HCT116 (cell line): ENCODE measurements around the gene FERMT3. TPM values are rescaled to one million over a fixed set of nuclear protein-coding genes. Genes with fewer than 3 reads are reported as not detected.
A peak's percentile ranks its signal among the peaks of the same experiment; 100 is the strongest.

Experiments used
- ATAC-seq: fragments of 200-7000 bp; cut with Tn5 transposase; 2 replicates; pipeline ENCODE4 v1.9.1; 2020; ENCODE audit warnings: mild to moderate bottlenecking, moderate library complexity
- BruUV-seq: library from RNA; stranded (reverse); fragments of 400-500 nt; replicated peaks from 2 replicates; lab custom pipeline; 2021; lab: Mats Ljungman, UMichigan
- CTCF ChIA-PET: fragments of 300-600 bp; sonication (Branson Sonifier 250); formaldehyde crosslinking; loops from one replicate; lab custom pipeline; 2021; ENCODE audit warnings: antibody characterized with exemption; lab: Charles Lee
- POLR2A ChIA-PET: fragments of 300-600, 350-600 bp; sonication (Branson Sonifier 250); formaldehyde crosslinking; loops from one replicate; lab custom pipeline; 2021; ENCODE audit warnings: antibody characterized with exemption; lab: Charles Lee
- RAD21 ChIA-PET, 2 experiments: fragments of 300-600 bp; sonication (Branson Sonifier 250); formaldehyde crosslinking; loops; one replicate each; lab custom pipeline; 2023; ENCODE audit warnings: low total read pairs in 2 of 2; ENCODE audit not compliant: uncharacterized antibody in 2 of 2, unreplicated experiment in 2 of 2, low non-redundant PET in 1 of 2; lab: Charles Lee
- DNase-seq: peaks from one replicate; pipeline ENCODE4 v3.0.0-alpha.2; 2010; ENCODE audit warnings: low read depth, low spot score
- H2AFZ ChIP-seq: fragments of 200-600 bp; shearing (Covaris generic), sonication (generic); 2 replicates; pipeline ENCODE4 v1.6.1; 2017; ENCODE audit warnings: low read depth, mixed run types, mixed read lengths, antibody characterized with exemption, low read length; ENCODE audit not compliant: poor library complexity, severe bottlenecking
- H3K27ac ChIP-seq: 2 replicates; pipeline ENCODE4 v1.5.1; 2012; ENCODE audit warnings: low read depth, low read length
- H3K27me3 ChIP-seq: fragments of 200-600 bp; sonication (generic); 2 replicates; pipeline ENCODE4 v1.6.1; 2016; ENCODE audit warnings: mixed run types, low read length, mixed read lengths; ENCODE audit not compliant: insufficient read depth
- H3K36me3 ChIP-seq, 2 experiments: fragments of 200-500 bp in 1 of 2; fragments of 200-600 bp in 1 of 2; sonication (Bioruptor generic) in 1 of 2; sonication (generic) in 1 of 2; 2 replicates each; pipeline versions ENCODE4 v1.5.1 to v1.6.1; 2014 to 2016; ENCODE audit warnings: low read length in 2 of 2, inconsistent platforms in 1 of 2, mixed read lengths in 1 of 2, mixed run types in 1 of 2; ENCODE audit not compliant: insufficient read depth in 2 of 2, control insufficient read depth in 1 of 2
- H3K4me1 ChIP-seq, 2 experiments: fragments of 200-600 bp in 1 of 2; sonication (generic) in 1 of 2; 2 replicates each; pipeline versions ENCODE4 v1.5.1 to v1.6.1; 2012 to 2017; ENCODE audit warnings: low read length in 2 of 2, inconsistent platforms in 1 of 2, mild to moderate bottlenecking in 1 of 2, mixed read lengths in 1 of 2, mixed run types in 1 of 2, moderate library complexity in 1 of 2; ENCODE audit not compliant: insufficient read depth in 2 of 2, control insufficient read depth in 1 of 2
- H3K4me2 ChIP-seq: fragments of 200-600 bp; sonication (generic); 2 replicates; pipeline ENCODE4 v1.6.1; 2017; ENCODE audit warnings: mixed run types, low read length, mixed read lengths
- H3K4me3 ChIP-seq, 2 experiments: fragments of 200-600 bp in 1 of 2; sonication (generic) in 1 of 2; replicated peaks in 1 of 2; 2 replicates each; pipeline ENCODE4 v1.5.1; 2011 to 2016; ENCODE audit warnings: low read length in 2 of 2, control low read depth in 1 of 2, low read depth in 1 of 2, mild to moderate bottlenecking in 1 of 2, mixed read lengths in 1 of 2, mixed run types in 1 of 2
- H3K79me2 ChIP-seq: fragments of 200-600 bp; sonication (generic); 2 replicates; pipeline ENCODE4 v1.6.1; 2017; ENCODE audit warnings: mild to moderate bottlenecking, mixed run types, low read length, moderate library complexity, mixed read lengths; ENCODE audit not compliant: insufficient read depth
- H3K9ac ChIP-seq: fragments of 200-600 bp; sonication (generic); 2 replicates; pipeline ENCODE4 v1.6.1; 2016; ENCODE audit warnings: low read length, mixed read lengths
- H3K9me2 ChIP-seq: fragments of 200-600 bp; sonication (generic), shearing (Covaris generic); 2 replicates; pipeline ENCODE4 v1.6.1; 2017; ENCODE audit warnings: mixed run types, mild to moderate bottlenecking, moderate library complexity; ENCODE audit not compliant: insufficient read depth
- H3K9me3 ChIP-seq, 2 experiments: fragments of 200-500 bp in 1 of 2; fragments of 200-600 bp in 1 of 2; sonication (Bioruptor generic) in 1 of 2; sonication (generic) in 1 of 2; 2 replicates each; pipeline ENCODE4 v1.6.1; 2014 to 2017; ENCODE audit warnings: low read length in 2 of 2, mixed read lengths in 2 of 2, inconsistent platforms in 1 of 2, low read depth in 1 of 2, mild to moderate bottlenecking in 1 of 2, mixed run types in 1 of 2, moderate library complexity in 1 of 2; ENCODE audit not compliant: control insufficient read depth in 1 of 2, insufficient read depth in 1 of 2
- H4K20me1 ChIP-seq: fragments of 200-600 bp; sonication (generic), shearing (Covaris generic); 2 replicates; pipeline ENCODE4 v1.6.1; 2017; ENCODE audit warnings: mixed run types, mild to moderate bottlenecking, moderate library complexity; ENCODE audit not compliant: insufficient read depth
- CBX3 ChIP-seq: IDR thresholded peaks from 2 replicates; pipeline ENCODE4 v1.6.1; 2012; ENCODE audit warnings: low read depth
- CEBPB ChIP-seq: IDR thresholded peaks from 2 replicates; pipeline ENCODE4 v1.6.1; 2012; ENCODE audit warnings: low read depth
- CTCF ChIP-seq, 3 experiments: fragments of 200-600 bp in 1 of 3; sonication (generic) in 1 of 3; IDR thresholded peaks in 2 of 3; conservative IDR thresholded peaks in 1 of 3; 2 replicates each; pipeline ENCODE4 v1.5.1; 2012 to 2017; ENCODE audit warnings: low read depth in 2 of 3, low read length in 2 of 3, antibody characterized with exemption in 1 of 3, borderline replicate concordance in 1 of 3, control low read depth in 1 of 3, mild to moderate bottlenecking in 1 of 3, mixed read lengths in 1 of 3, mixed run types in 1 of 3, moderate library complexity in 1 of 3; ENCODE audit not compliant: insufficient read depth in 1 of 3
- EGR1 ChIP-seq: IDR thresholded peaks from 2 replicates; pipeline ENCODE4 v1.6.1; 2012; ENCODE audit warnings: low read depth
- EZH2 ChIP-seq: fragments of 200-600 bp; sonication (generic); IDR thresholded peaks from 2 replicates; pipeline ENCODE4 v1.6.1; 2017; ENCODE audit warnings: antibody characterized with exemption, mixed run types
- FOSL1 ChIP-seq: IDR thresholded peaks from 2 replicates; pipeline ENCODE4 v1.6.1; 2012; ENCODE audit warnings: low read depth
- JUND ChIP-seq: IDR thresholded peaks from 2 replicates; pipeline ENCODE4 v1.6.1; 2012
- MAX ChIP-seq: IDR thresholded peaks from 2 replicates; pipeline ENCODE4 v1.6.1; 2012
- POLR2A ChIP-seq: IDR thresholded peaks from 2 replicates; pipeline ENCODE4 v1.7.0; 2011; ENCODE audit warnings: borderline replicate concordance; ENCODE audit not compliant: insufficient read depth, insufficient read length; ENCODE audit errors: extremely low read depth
- POLR2AphosphoS5 ChIP-seq: IDR thresholded peaks from 2 replicates; pipeline ENCODE4 v1.6.1; 2011; ENCODE audit warnings: mild to moderate bottlenecking, low read depth, low read length, moderate library complexity
- SIN3A ChIP-seq: IDR thresholded peaks from 2 replicates; pipeline ENCODE4 v1.6.1; 2012; ENCODE audit warnings: low read depth
- SP1 ChIP-seq: IDR thresholded peaks from 2 replicates; pipeline ENCODE4 v1.6.1; 2012; ENCODE audit warnings: low read depth
- TCF7L2 ChIP-seq: IDR thresholded peaks from 2 replicates; pipeline ENCODE4 v1.7.0; 2011; ENCODE audit warnings: borderline replicate concordance, inconsistent platforms; ENCODE audit not compliant: insufficient read depth, insufficient read length; ENCODE audit errors: extremely low read depth
- intact Hi-C: fragments of 100-400 bp; cut with micrococcal nuclease; formaldehyde crosslinking; loops from 2 replicates; pipeline ENCODE4 v1.10.0; 2022
- total RNA-seq: library from RNA; stranded (reverse); gene quantifications from one replicate; pipeline ENCODE4 v1.2.1, GENCODE V29; 2021; ENCODE audit not compliant: unreplicated experiment
- TF ChIP-seq, protein P1 (sequence below): IDR thresholded peaks from 2 replicates; pipeline ENCODE4 v1.6.1; 2012

Gene FERMT3
- total RNA-seq, 1 experiment from 2014 or later = 4.3 TPM

DNA sequence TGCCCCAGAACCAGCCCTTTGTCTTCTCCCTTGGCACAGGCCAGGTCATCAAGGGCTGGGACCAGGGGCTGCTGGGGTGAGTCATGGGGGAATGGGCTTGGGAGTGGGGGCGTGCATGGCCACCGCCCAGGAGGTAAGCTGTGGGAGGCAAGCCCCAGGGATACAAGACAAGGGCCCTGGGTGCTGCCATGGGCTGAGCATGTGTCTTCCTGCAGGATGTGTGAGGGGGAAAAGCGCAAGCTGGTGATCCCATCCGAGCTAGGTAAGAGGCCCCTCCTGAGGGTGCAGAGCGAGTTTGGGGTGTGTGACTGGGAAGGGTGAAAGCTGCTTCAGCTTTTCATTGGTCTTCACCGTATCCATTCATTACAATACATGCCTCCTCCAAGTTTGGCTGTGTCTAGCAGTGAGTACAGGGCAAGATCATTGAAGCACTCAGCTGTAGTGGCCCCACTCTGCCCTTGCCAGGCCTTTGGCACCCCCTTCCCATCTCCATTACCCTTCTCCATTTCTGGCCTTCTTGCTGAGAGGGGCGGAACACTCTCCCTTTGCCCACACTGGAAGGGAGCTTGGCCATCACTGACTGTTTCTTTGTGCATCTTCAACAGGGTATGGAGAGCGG, 36.8 kb downstream of the FERMT3 start:
- no peaks in the 10 kb centered on the region for H3K9me2 ChIP-seq
- RAD21 ChIA-PET = no interaction called here
- intact Hi-C loops = no loop called here
- no peak overlapping the region for H2AFZ ChIP-seq
- peak overlapping the region; percentile 84 for H3K4me2 ChIP-seq
- H3K36me3 ChIP-seq = peaks cover 0 to 12% of the 10 kb centered on the region in 2 experiments; a peak in 1 of 4 replicates
- no TSS peak for BruUV-seq
- no peaks in the 10 kb centered on the region for H3K27me3 ChIP-seq
- CTCF ChIA-PET = interaction anchor here (1.2 to 1.9 kb wide), 3 partner anchors 88 to 112 kb away, joined by 3 to 4 read pairs (median 3); no protein-coding TSS in a partner anchor
- POLR2A ChIA-PET = interaction anchor here (2.0 to 4.6 kb wide), 2 partner anchors 9 to 27 kb away, joined by 8 to 29 read pairs; no protein-coding TSS in a partner anchor
- no peaks in the 10 kb centered on the region for H4K20me1 ChIP-seq
- peak overlapping the region; percentile 99 for H3K9ac ChIP-seq
- H3K4me3 ChIP-seq = peak overlapping the region; percentile 70 to 91; a peak in 3 of 4 replicates
- no peaks in the 10 kb centered on the region for H3K9me3 ChIP-seq
- H3K79me2 ChIP-seq = peaks cover 48% of the 10 kb centered on the region
- H3K4me1 ChIP-seq = peaks cover 39 to 75% of the 10 kb centered on the region in 2 experiments
- TF ChIP-seq FOSL1 (no peak), POLR2AphosphoS5 (peak; percentile 24; the same call in 1 of the 2 replicates)
- ATAC-seq = no peak
- H3K27ac ChIP-seq = peak overlapping the region; percentile 88
- DNase-seq = no peak

GRCh38 chr11:64244107-64244506, 37.6 kb downstream of the FERMT3 start:
- H4K20me1 ChIP-seq = no peaks in the 10 kb centered on the region
- ChIA-PET POLR2A (interaction anchor here (2.0 to 4.6 kb wide), 2 partner anchors 8 to 26 kb away, joined by 8 to 29 read pairs; no protein-coding TSS in a partner anchor), RAD21 (no interaction called here), CTCF (interaction anchor here (1.2 kb wide), 1 partner anchor 111 kb away, joined by 3 read pairs; no protein-coding TSS in a partner anchor)
- no peak overlapping the region for H2AFZ ChIP-seq
- DNase-seq = no peak
- peaks cover 38 to 76% of the 10 kb centered on the region in 2 experiments for H3K4me1 ChIP-seq
- BruUV-seq = no TSS peak
- H3K27ac ChIP-seq = peak overlapping the region; percentile 88
- H3K36me3 ChIP-seq = peaks cover 0 to 12% of the 10 kb centered on the region in 2 experiments; a peak in 1 of 4 replicates
- no peaks in the 10 kb centered on the region for H3K9me3 ChIP-seq
- intact Hi-C loops = no loop called here
- 0 out of 2 replicates have a peak overlapping the region, but pooled peaks have one; percentile 99 for H3K9ac ChIP-seq
- no peaks in the 10 kb centered on the region for H3K27me3 ChIP-seq
- no peak overlapping the region for H3K4me3 ChIP-seq
- no peak for ATAC-seq
- H3K9me2 ChIP-seq = no peaks in the 10 kb centered on the region
- H3K79me2 ChIP-seq = peaks cover 48% of the 10 kb centered on the region
- H3K4me2 ChIP-seq = peak overlapping the region; percentile 84
- TF ChIP-seq TCF7L2 = no peak
- TF ChIP-seq, protein P1, sequence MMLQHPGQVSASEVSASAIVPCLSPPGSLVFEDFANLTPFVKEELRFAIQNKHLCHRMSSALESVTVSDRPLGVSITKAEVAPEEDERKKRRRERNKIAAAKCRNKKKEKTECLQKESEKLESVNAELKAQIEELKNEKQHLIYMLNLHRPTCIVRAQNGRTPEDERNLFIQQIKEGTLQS = no peak
- no peak for TF ChIP-seq CEBPB
- TF ChIP-seq CBX3 = no peak
- no peak for TF ChIP-seq SP1
- TF ChIP-seq CTCF (IDR thresholded peaks at IDR 0.05 in 2 of 3, conservative IDR thresholded peaks at IDR 0.05 in 1 of 3; ENCODE audit: borderline replicate concordance in 1 of 3, insufficient read depth in 1 of 3, low read depth in 2 of 3, low read length in 2 of 3) = no peak
- no peak for TF ChIP-seq POLR2A
- no peak for TF ChIP-seq SIN3A
- no peak for TF ChIP-seq EGR1
- TF ChIP-seq EZH2 = no peak
- TF ChIP-seq JUND = no peak
- no peak for TF ChIP-seq FOSL1
- TF ChIP-seq MAX = no peak
- no peak; the same call in 1 of the 2 replicates for TF ChIP-seq POLR2AphosphoS5
